Keratinocyte (primary cell): ENCODE results near the gene HSDL1.

Experiments
- EZH2 ChIP-seq: IDR thresholded peaks from one replicate; pipeline ENCODE4 v1.6.1; 2012; ENCODE audit warnings: inconsistent platforms, mild to moderate bottlenecking, low read length, moderate library complexity
- TF ChIP-seq, protein P1 (sequence below), 3 experiments: IDR thresholded peaks in 1 of 3; conservative IDR thresholded peaks in 1 of 3; optimal IDR thresholded peaks in 1 of 3; 2 replicates in 2 of 3; 3 replicates in 1 of 3; pipeline versions ENCODE3 to v1.5.1; 2011; ENCODE audit warnings: low read length in 3 of 3, mild to moderate bottlenecking in 3 of 3, moderate library complexity in 2 of 3, control low read depth in 1 of 3, inconsistent platforms in 1 of 3; ENCODE audit not compliant: insufficient read depth in 2 of 3; ENCODE audit errors: extremely low read depth in 1 of 3

DNA sequence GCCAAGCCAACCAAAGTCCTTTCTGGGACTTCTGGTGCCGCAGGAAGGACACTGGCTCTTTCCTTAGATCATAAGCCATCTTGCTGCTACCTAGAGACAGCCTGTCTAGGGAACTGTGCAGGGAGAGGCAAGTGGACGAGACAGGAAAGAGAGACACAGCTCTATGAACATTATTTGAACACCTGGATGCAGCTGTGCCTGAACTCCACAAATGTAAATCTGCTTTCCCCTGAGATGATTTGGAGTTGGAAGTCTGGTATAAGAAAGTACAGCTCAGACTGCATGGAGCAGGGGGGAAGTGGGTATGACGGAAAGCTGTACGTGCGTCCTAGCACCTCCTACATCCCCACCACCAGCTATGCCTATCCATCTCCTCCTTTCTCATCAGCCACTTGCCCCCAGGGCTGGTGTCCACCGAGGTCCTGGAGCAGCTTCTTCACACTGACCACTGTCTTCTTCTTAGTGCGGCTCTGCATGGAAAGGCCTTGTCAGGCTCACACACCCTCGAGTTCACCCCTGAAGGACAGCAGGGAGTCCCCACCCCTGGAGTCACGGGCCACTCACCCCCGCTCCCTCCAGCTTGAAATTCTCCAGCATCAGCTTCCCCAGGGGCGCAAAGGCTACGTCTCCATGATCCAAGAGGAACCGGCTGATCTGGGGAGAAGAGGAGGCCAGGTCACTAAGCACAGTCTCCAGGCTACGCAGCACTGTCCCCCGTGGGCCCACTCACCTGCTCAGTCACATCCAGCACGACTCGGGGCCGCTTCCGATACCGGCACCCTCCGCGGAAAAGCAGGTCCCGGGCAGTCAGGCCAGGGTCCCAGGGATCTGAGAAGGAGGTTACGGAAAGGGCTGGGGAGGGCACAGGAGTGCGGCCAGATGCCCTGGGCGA lies 37.9 kb upstream of the HSDL1 start:
- TF ChIP-seq, protein P1, sequence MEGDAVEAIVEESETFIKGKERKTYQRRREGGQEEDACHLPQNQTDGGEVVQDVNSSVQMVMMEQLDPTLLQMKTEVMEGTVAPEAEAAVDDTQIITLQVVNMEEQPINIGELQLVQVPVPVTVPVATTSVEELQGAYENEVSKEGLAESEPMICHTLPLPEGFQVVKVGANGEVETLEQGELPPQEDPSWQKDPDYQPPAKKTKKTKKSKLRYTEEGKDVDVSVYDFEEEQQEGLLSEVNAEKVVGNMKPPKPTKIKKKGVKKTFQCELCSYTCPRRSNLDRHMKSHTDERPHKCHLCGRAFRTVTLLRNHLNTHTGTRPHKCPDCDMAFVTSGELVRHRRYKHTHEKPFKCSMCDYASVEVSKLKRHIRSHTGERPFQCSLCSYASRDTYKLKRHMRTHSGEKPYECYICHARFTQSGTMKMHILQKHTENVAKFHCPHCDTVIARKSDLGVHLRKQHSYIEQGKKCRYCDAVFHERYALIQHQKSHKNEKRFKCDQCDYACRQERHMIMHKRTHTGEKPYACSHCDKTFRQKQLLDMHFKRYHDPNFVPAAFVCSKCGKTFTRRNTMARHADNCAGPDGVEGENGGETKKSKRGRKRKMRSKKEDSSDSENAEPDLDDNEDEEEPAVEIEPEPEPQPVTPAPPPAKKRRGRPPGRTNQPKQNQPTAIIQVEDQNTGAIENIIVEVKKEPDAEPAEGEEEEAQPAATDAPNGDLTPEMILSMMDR (optimal IDR thresholded peaks at IDR 0.05 in 1 of 3, IDR thresholded peaks at IDR 0.05 in 1 of 3, conservative IDR thresholded peaks at IDR 0.05 in 1 of 3; ENCODE audit: extremely low read depth in 1 of 3, insufficient read depth in 2 of 3, low read length in 3 of 3) = no peak
- no peak for TF ChIP-seq EZH2
